ENCODE results near the gene CDC42EP4.
A peak's percentile ranks its signal among the peaks of the same experiment; 100 is the strongest.

The CDC42EP4 gene

GRCh38 chr17:73342541-73343167 is 30.9 kb upstream of the CDC42EP4 start:
- DNase-seq, result peak; percentile 80

- DNase-seq, result peak; percentile 72
Measured at GRCh38 chr17:73342050-73342522, 30.3 kb upstream of the CDC42EP4 start.

GRCh38 chr17:73341350-73342049 is 29.7 kb upstream of the CDC42EP4 start:
- DNase-seq, result no peak

GRCh38 chr17:73340093-73340596 is 28.3 kb upstream of the CDC42EP4 start:
- peak; percentile 96 for DNase-seq

GRCh38 chr17:73338566-73339197 is 26.9 kb upstream of the CDC42EP4 start:
- DNase-seq, result no peak

GRCh38 chr17:73338050-73338521 is 26.3 kb upstream of the CDC42EP4 start:
- DNase-seq, result peak; percentile 30

GRCh38 chr17:73337330-73337710 is 25.5 kb upstream of the CDC42EP4 start:
- DNase-seq, result no peak

GRCh38 chr17:73336408-73337329 is 24.9 kb upstream of the CDC42EP4 start:
- no peak for DNase-seq

- DNase-seq, result no peak
Measured at GRCh38 chr17:73335591-73336407, 24.0 kb upstream of the CDC42EP4 start.

GRCh38 chr17:73334771-73335513 is 23.1 kb upstream of the CDC42EP4 start:
- DNase-seq, result no peak

- DNase-seq, result peak; percentile 54
Measured at GRCh38 chr17:73333445-73333844, 21.6 kb upstream of the CDC42EP4 start.

- no peak for DNase-seq
Measured at GRCh38 chr17:73331060-73331459, 19.3 kb upstream of the CDC42EP4 start.

- no peak for DNase-seq
Measured at GRCh38 chr17:73327676-73328075, 15.9 kb upstream of the CDC42EP4 start.

- peak; percentile 52 for DNase-seq
Measured at GRCh38 chr17:73325527-73325842, 13.7 kb upstream of the CDC42EP4 start.

- no peak for DNase-seq
Measured at GRCh38 chr17:73324711-73325526, 13.1 kb upstream of the CDC42EP4 start.

GRCh38 chr17:73324160-73324475 is 12.3 kb upstream of the CDC42EP4 start:
- DNase-seq, result no peak

GRCh38 chr17:73323409-73324159 is 11.8 kb upstream of the CDC42EP4 start:
- no peak for DNase-seq

GRCh38 chr17:73320601-73321264 is 8.9 kb upstream of the CDC42EP4 start:
- no peak for DNase-seq

- no peak for DNase-seq
Measured at GRCh38 chr17:73319766-73320165, 8.0 kb upstream of the CDC42EP4 start.
